Thoracic aorta (tissue), 2 donors: ENCODE results near the gene RNF157. TPM values are rescaled to one million over a fixed set of nuclear protein-coding genes. Genes with fewer than 3 reads are reported as not detected.
"Not testable (repeated sequence)": the region's sequence is repeated elsewhere in the genome, so short reads cannot be mapped to it uniquely, and the experiment has no call there.

Experiments
- ATAC-seq: fragments of 150-250 bp; one replicate; pipeline ENCODE4 v1.8.0; 2017; ENCODE audit warnings: low read depth; ENCODE audit not compliant: insufficient number of reproducible peaks, low FRiP score
- DNase-seq: peaks from one replicate; pipeline ENCODE4 v3.0.0-alpha.2; 2020; ENCODE audit warnings: low spot score
- H3K27ac ChIP-seq, 2 donors: fragments of 200-600 bp; sonication (generic); 1 replicate in 1 of 2; 2 replicates in 1 of 2; pipeline ENCODE4 v1.5.1; 2016; ENCODE audit warnings: mild to moderate bottlenecking in 2 of 2, moderate library complexity in 2 of 2
- H3K27me3 ChIP-seq: fragments of 200-600 bp; sonication (generic); replicated peaks from 2 replicates; pipeline ENCODE4 v1.6.0; 2016; ENCODE audit warnings: mild to moderate bottlenecking; ENCODE audit not compliant: insufficient read depth
- H3K36me3 ChIP-seq: fragments of 200-600 bp; sonication (generic); one replicate; pipeline ENCODE4 v1.5.1; 2016
- H3K4me1 ChIP-seq, 2 donors: fragments of 200-600 bp; sonication (generic); 1 replicate in 1 of 2; 2 replicates in 1 of 2; pipeline versions ENCODE4 v1.5.1 to v1.6.0; 2016; ENCODE audit warnings: low read depth in 2 of 2, mild to moderate bottlenecking in 1 of 2; ENCODE audit not compliant: control insufficient read depth in 1 of 2
- H3K4me3 ChIP-seq: fragments of 200-600 bp; sonication (generic); 2 replicates; pipeline ENCODE4 v1.5.1; 2016; ENCODE audit warnings: mild to moderate bottlenecking
- H3K9me3 ChIP-seq: fragments of 200-600 bp; sonication (generic); 2 replicates; pipeline ENCODE4 v1.5.1; 2016
- total RNA-seq, 2 donors: library from RNA; depleted of rRNA; stranded (reverse); fragments of >200 nt; gene quantifications; one replicate each; pipeline versions ENCODE4 v1.1.0 to v1.2.3, GENCODE V29; 2016
- TF ChIP-seq, protein P1 (sequence below): fragments of 200-600 bp; sonication (generic); IDR thresholded peaks from one replicate; pipeline ENCODE4 v1.5.1; 2019; ENCODE audit warnings: antibody characterized with exemption

Gene RNF157
- total RNA-seq, 2 donors from 2014 or later: 0.41 to 1.9 TPM

DNA sequence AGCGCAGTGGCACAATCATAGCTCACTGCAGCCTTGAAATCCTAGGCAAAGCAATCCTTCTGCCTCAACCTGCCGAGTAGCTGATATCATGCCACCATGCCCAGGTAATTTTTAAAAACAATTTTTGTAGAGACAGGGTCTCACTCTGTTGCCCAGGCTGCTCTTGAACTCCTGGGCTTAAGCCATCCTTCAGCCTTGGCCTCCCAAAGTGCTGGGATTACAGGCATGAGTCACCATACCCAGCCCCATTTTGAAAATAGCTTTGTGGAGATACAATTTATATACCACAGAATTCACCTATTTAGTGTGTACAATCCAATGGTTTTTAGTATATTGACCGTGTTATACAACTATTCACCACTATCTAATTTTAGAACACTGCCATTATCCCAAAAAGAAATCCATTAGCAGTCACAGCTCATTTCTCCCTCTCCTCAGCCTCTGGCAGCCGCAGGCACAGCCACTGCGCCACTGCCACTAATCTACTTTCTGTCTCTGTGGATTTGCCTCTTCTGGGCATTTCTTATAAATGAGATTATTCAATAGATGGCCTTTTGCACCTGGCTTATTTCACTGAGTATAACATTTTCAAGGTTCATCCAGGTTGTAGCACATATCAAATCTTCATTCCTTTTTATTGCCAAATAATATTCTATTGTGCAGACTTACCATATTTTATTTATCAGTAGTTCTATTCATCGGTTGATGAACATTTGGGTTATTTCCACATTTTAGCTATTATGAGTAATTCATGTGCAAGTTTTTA lies 6.5 kb downstream of the RNF157 start:
- DNase-seq (no peak), ATAC-seq (no peak)
- no peaks in the 10 kb centered on the region for H3K9me3 ChIP-seq
- no peak overlapping the region for H3K27ac ChIP-seq
- no peaks in the 10 kb centered on the region for H3K27me3 ChIP-seq
- no peak overlapping the region for H3K4me3 ChIP-seq
- no peaks in the 10 kb centered on the region for H3K36me3 ChIP-seq
- no peaks in the 10 kb centered on the region for H3K4me1 ChIP-seq
- TF ChIP-seq, protein P1, sequence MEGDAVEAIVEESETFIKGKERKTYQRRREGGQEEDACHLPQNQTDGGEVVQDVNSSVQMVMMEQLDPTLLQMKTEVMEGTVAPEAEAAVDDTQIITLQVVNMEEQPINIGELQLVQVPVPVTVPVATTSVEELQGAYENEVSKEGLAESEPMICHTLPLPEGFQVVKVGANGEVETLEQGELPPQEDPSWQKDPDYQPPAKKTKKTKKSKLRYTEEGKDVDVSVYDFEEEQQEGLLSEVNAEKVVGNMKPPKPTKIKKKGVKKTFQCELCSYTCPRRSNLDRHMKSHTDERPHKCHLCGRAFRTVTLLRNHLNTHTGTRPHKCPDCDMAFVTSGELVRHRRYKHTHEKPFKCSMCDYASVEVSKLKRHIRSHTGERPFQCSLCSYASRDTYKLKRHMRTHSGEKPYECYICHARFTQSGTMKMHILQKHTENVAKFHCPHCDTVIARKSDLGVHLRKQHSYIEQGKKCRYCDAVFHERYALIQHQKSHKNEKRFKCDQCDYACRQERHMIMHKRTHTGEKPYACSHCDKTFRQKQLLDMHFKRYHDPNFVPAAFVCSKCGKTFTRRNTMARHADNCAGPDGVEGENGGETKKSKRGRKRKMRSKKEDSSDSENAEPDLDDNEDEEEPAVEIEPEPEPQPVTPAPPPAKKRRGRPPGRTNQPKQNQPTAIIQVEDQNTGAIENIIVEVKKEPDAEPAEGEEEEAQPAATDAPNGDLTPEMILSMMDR: no peak

DNA sequence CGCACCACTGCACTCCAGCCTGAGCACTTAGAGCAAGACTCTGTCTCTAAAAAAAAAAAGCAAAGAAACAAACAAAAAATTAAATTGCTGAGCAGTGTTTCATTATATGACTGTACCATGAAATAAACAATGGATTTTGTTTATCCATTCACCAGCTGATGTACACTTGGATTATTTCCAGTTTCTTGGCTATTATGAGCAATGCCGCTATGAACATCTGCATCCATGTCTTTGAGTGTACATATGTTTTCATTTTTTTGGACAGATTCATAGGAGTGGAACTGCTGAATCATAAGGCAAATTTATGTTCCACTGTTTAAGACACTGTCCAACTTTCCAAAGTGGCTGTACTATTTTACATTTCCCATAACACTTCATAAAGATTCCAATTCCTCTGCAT lies 8.0 kb downstream of the RNF157 start:
- DNase-seq (no peak), ATAC-seq (no peak)
- Histone ChIP-seq H3K36me3 (no peaks in the 10 kb centered on the region), H3K9me3 (no peaks in the 10 kb centered on the region), H3K27ac (no peak overlapping the region), H3K27me3 (no peaks in the 10 kb centered on the region), H3K4me1 (no peaks in the 10 kb centered on the region), H3K4me3 (no peak overlapping the region)
- TF ChIP-seq, protein P1: no peak

DNA sequence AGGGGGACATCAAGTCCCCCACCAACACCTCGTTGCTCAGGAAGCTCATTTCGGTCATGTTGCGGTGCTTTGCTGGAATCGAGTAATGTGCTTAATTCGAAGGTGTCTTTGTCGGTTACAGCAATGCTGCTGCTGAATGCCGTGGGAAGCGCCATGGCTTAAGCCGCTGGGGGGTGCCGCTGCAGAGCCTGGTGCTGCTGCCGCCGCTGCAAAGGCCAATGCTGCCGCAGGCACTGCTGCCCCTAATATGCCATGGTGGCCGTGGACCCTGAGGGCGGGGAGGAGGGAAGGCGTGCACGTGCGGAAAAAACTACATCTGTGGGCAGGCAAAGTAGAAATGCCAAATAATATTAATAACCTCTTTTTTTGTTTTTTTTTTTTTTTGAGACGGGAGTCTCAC lies 13.5 kb downstream of the RNF157 start:
- H3K27me3 ChIP-seq, H3K9me3 ChIP-seq, H3K4me3 ChIP-seq, ATAC-seq, H3K36me3 ChIP-seq, H3K27ac ChIP-seq, H3K4me1 ChIP-seq, DNase-seq: not testable (repeated sequence)

DNA sequence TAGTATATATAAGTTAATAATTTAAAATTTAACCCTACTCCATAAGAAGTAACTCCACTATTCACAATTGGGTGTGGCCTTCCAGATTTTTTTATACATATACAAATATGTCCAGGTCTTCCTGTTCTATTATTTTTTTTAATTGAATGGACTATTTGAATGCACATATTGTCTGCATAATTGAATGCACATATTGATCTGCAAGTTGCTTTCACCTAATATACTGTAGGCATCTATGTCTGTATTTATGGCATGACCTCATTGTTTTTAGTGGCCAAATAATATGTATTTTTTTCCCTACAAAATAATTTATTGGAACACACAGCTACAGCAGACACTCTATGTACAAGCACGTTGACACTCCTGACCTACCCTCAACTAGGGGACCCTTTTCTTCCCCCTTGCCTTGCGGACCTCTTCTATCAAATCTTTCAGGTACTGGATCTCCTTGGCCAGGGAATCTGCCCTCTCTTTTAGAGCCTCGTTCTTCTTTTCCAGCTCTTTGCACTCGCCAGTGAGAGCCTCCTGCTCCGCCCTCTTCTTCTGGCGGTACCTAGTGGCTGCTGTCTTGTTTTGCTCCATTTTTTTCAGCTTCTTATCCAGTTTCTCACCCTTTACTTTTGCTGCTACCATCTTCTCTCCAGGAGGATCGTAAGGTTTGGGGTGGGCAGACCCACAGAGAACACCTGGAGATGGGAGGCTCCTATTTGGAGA lies 14.8 kb downstream of the RNF157 start:
- not testable (repeated sequence) for DNase-seq, H3K27me3 ChIP-seq, ATAC-seq, H3K4me3 ChIP-seq, H3K9me3 ChIP-seq, H3K36me3 ChIP-seq, H3K4me1 ChIP-seq, H3K27ac ChIP-seq

DNA sequence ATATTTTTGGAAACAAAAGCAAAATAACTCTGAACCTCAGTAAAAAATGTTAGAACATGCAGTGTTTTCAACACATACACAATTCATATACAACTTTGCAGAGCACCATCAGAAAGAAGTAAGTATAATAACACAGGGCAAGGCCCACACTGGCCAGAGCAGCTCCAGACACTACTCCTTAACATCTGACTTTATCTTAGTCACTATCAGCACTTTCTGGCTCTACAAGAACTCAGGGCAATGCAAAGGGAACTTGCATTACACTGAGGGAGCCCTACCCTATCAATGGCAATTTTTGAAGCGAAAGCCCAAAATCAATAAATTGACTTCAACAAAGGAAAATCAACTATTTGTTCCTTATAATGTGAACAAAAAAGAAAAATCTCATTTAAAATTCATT lies 16.5 kb downstream of the RNF157 start:
- Histone ChIP-seq H3K27ac (no peak overlapping the region), H3K27me3 (no peaks in the 10 kb centered on the region), H3K4me1 (no peaks in the 10 kb centered on the region), H3K4me3 (no peak overlapping the region), H3K9me3 (no peaks in the 10 kb centered on the region), H3K36me3 (no peaks in the 10 kb centered on the region)
- DNase-seq (no peak), ATAC-seq (no peak)
- TF ChIP-seq, protein P1: no peak

DNA sequence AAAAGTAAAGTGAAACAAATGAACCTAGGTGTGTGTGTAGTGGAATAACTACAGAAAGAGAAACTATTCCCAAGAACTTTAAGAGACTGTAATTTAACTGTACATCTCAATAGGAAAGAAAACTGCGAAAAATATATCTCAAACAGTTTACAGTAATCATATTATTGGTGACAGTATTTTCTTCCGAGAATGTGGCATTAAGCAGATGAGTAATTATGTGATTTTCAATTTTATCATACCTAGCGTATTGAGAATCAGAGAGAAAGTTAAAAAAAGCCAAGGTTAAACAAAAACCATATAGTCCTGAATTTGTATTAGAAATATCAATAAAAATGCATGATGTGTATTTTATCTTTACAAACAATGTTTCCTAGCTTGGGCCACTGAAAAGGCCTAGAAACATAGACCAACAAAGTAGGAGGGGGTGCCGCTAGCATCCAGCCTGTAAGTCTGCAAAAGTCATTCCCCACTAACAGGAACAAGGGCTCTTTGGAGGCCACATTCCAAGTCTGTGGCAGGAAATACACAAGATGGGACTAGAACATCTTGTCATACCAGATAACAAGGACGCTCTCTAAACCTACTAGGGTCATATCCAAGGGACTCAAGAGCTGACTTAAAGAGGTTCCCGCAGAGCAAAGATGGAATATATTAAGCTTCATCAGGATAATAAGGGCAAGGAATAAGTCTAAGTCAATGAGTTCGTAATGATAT lies 20.5 kb downstream of the RNF157 start:
- no peaks in the 10 kb centered on the region for H3K27me3 ChIP-seq
- no peak overlapping the region for H3K27ac ChIP-seq
- H3K4me1 ChIP-seq: no peaks in the 10 kb centered on the region
- no peaks in the 10 kb centered on the region for H3K36me3 ChIP-seq
- H3K4me3 ChIP-seq: no peak overlapping the region
- H3K9me3 ChIP-seq: no peaks in the 10 kb centered on the region
- DNase-seq (no peak), ATAC-seq (no peak)
- TF ChIP-seq, protein P1: no peak
